GM12878 (cell line): ENCODE measurements around the gene ADGRE1. TPM values are rescaled to one million over a fixed set of nuclear protein-coding genes. Genes with fewer than 3 reads are reported as not detected.
A peak's percentile ranks its signal among the peaks of the same experiment; 100 is the strongest.
"Not testable (repeated sequence)": the region's sequence is repeated elsewhere in the genome, so short reads cannot be mapped to it uniquely, and the experiment has no call there.

Experiments used
- ATAC-seq: fragments of 200-7000 bp; cut with Tn5 transposase; 3 replicates; pipeline ENCODE4 v1.9.1; 2020; ENCODE audit warnings: mild to moderate bottlenecking, moderate library complexity
- BruUV-seq: library from RNA; stranded (reverse); fragments of 400-500 nt; replicated peaks from 2 replicates; lab custom pipeline; 2021; lab: Mats Ljungman, UMichigan
- CTCF ChIA-PET: fragments of 300-600 bp; sonication (Branson Sonifier 250); formaldehyde crosslinking; extraction: SDS; loops from one replicate; lab custom pipeline; 2021; ENCODE audit warnings: inconsistent platforms; lab: Yijun Ruan, JAX
- POLR2A ChIA-PET: fragments of 350-600 bp; formaldehyde crosslinking; extraction: SDS; loops from one replicate; lab custom pipeline; 2021; ENCODE audit warnings: inconsistent platforms; lab: Charles Lee
- RAD21 ChIA-PET: fragments of 300-600 bp; sonication (Branson Sonifier 250); formaldehyde crosslinking; loops from one replicate; lab custom pipeline; 2023; ENCODE audit warnings: antibody characterized with exemption; ENCODE audit not compliant: unreplicated experiment; lab: Charles Lee
- SMC1A ChIA-PET: fragments of 300-600 bp; sonication (Branson Sonifier 250); formaldehyde crosslinking; loops from one replicate; lab custom pipeline; 2023; ENCODE audit not compliant: unreplicated experiment, uncharacterized antibody; lab: Charles Lee
- DNase-seq: peaks from one replicate; pipeline ENCODE4 v3.0.0-alpha.2; 2011; ENCODE audit warnings: low read depth, low spot score
- FAIRE-seq: peaks from 3 replicates; lab custom pipeline; 2011; peaks lifted over from hg19 to GRCh38; lab: Jason Lieb, UNC
- H2AFZ ChIP-seq: 2 replicates; pipeline ENCODE4 v1.6.0; 2011; ENCODE audit warnings: low read depth, low read length, control low read depth; ENCODE audit not compliant: control insufficient read depth
- H3K27ac ChIP-seq: 2 replicates; pipeline ENCODE4 v1.5.1; 2011; ENCODE audit warnings: control low read depth; ENCODE audit not compliant: control insufficient read depth, insufficient read depth
- H3K27me3 ChIP-seq, 2 experiments: replicated peaks in 1 of 2; 2 replicates each; pipeline versions ENCODE4 v1.6.0 to v1.6.1; 2011; ENCODE audit warnings: low read length in 1 of 2; ENCODE audit not compliant: control insufficient read depth in 2 of 2, insufficient read depth in 2 of 2
- H3K36me3 ChIP-seq, 2 experiments: 2 replicates each; pipeline ENCODE4 v1.5.1; 2011; ENCODE audit warnings: low read length in 1 of 2; ENCODE audit not compliant: control insufficient read depth in 2 of 2, insufficient read depth in 2 of 2
- H3K4me1 ChIP-seq: 2 replicates; pipeline ENCODE4 v1.6.1; 2011; ENCODE audit warnings: mild to moderate bottlenecking, low read length, moderate library complexity, mixed read lengths; ENCODE audit not compliant: control insufficient read depth, insufficient read depth
- H3K4me2 ChIP-seq: 2 replicates; pipeline ENCODE4 v1.6.0; 2011; ENCODE audit warnings: control low read depth; ENCODE audit not compliant: control insufficient read depth, insufficient read depth
- H3K4me3 ChIP-seq: fragments of 200-600 bp; sonication (generic); 2 replicates; pipeline ENCODE4 v1.5.1; 2016
- H3K79me2 ChIP-seq: 2 replicates; pipeline ENCODE4 v1.6.0; 2011; ENCODE audit warnings: low read length; ENCODE audit not compliant: control insufficient read depth, insufficient read depth
- H3K9ac ChIP-seq: 2 replicates; pipeline ENCODE4 v1.8.0; 2011; ENCODE audit warnings: low read length, control low read depth, mixed read lengths; ENCODE audit not compliant: control insufficient read depth, insufficient read depth
- H3K9me3 ChIP-seq: replicated peaks from 3 replicates; pipeline ENCODE4 v1.5.1; 2011; ENCODE audit warnings: mild to moderate bottlenecking, low read length; ENCODE audit not compliant: control insufficient read depth, insufficient read depth
- H4K20me1 ChIP-seq: 2 replicates; pipeline ENCODE4 v1.6.0; 2011; ENCODE audit not compliant: control insufficient read depth, insufficient read depth
- ASH2L ChIP-seq: fragments of 300-600, 200-600 bp; sonication (generic); IDR thresholded peaks from 2 replicates; pipeline ENCODE4 v1.6.1; 2017; ENCODE audit warnings: low read depth, mild to moderate bottlenecking, borderline replicate concordance
- BHLHE40 ChIP-seq, 2 experiments: fragments of 450-650 bp in 1 of 2; IDR thresholded peaks; 2 replicates each; pipeline ENCODE4 v1.6.1; 2011 to 2017; ENCODE audit warnings: low read depth in 2 of 2, borderline replicate concordance in 1 of 2, improper control_type of control experiment in 1 of 2, low read length in 1 of 2, mild to moderate bottlenecking in 1 of 2
- PRDM15 ChIP-seq: fragments of 450-650 bp; formaldehyde crosslinking; IDR thresholded peaks from 2 replicates; pipeline ENCODE4 v1.4.0; 2020; ENCODE audit warnings: mild to moderate bottlenecking, moderate library complexity
- RAD51 ChIP-seq: fragments of 450-650 bp; IDR thresholded peaks from 2 replicates; pipeline ENCODE4 v1.6.1; 2016; ENCODE audit warnings: moderate library complexity, mild to moderate bottlenecking, inconsistent platforms
- REST ChIP-seq: IDR thresholded peaks from 2 replicates; pipeline ENCODE4 v1.6.1; 2012; ENCODE audit warnings: mild to moderate bottlenecking, low read depth, low read length
- TCF7 ChIP-seq: IDR thresholded peaks from 2 replicates; pipeline ENCODE4 v1.6.1; 2014; ENCODE audit warnings: antibody characterized with exemption, borderline replicate concordance
- WGBS: methylation state at CpG from one replicate; pipeline ENCODE4 v1.1.6; 2016; ENCODE audit warnings: low lambda C conversion rate; ENCODE audit not compliant: insufficient replicate concordance, insufficient coverage; ENCODE audit errors: missing lambda C conversion rate; 5-methylcytosine and 5-hydroxymethylcytosine counted together
- in situ Hi-C: fragments of 300-500 bp; cut with MboI; formaldehyde crosslinking; loops from 9 replicates; pipeline ENCODE4 v1.14.3; 2018; ENCODE audit warnings: mixed read lengths
- intact Hi-C: fragments of 100-400 bp; cut with micrococcal nuclease; formaldehyde crosslinking; loops from one replicate; pipeline ENCODE4 v1.14.2; 2022; ENCODE audit not compliant: unreplicated experiment
- polyA plus RNA-seq, 11 experiments: library from polyadenylated mRNA; depleted of rRNA in 4 of 11; unstranded in 6 of 11; stranded (reverse) in 5 of 11; fragments of >200 nt; fragmentation: Nextera tagmentation in 4 of 11; fragmentation: Illumina TruSeq in 1 of 11; extraction: Ambion mirVana in 4 of 11; extraction: Trizol in 1 of 11; gene quantifications; 1 replicate in 1 of 11; 2 replicates in 10 of 11; pipeline versions ENCODE4 v1.2.1 to v1.2.3, GENCODE V29; 2011 to 2016; ENCODE audit warnings: inconsistent platforms in 2 of 11, missing spikeins in 2 of 11, low read depth in 1 of 11
- total RNA-seq, 4 experiments: library from RNA; depleted of rRNA in 3 of 4; stranded (reverse); fragments of >200 nt in 3 of 4; fragmentation: Illumina TruSeq in 1 of 4; extraction: Trizol in 1 of 4; gene quantifications; 2 replicates each; pipeline versions ENCODE4 v1.2.1 to v1.2.3, GENCODE V29; 2013 to 2021

The ADGRE1 gene
- total and polyA plus RNA-seq, 10 of the 15 experiments (the other 5 are each of a cell fraction or from before 2014, with no cell fraction given): 7.9 to 35.7 (median 9.9) TPM

GRCh38 chr19:6869151-6869882 is 18.1 kb upstream of the ADGRE1 start:
- H3K9ac ChIP-seq, in situ Hi-C loops, H3K79me2 ChIP-seq, H2AFZ ChIP-seq, H3K4me3 ChIP-seq, H3K27ac ChIP-seq, CTCF ChIA-PET, FAIRE-seq, H3K9me3 ChIP-seq, POLR2A ChIA-PET, DNase-seq, BruUV-seq, RAD21 ChIA-PET, intact Hi-C loops, H4K20me1 ChIP-seq, H3K36me3 ChIP-seq, ATAC-seq, H3K27me3 ChIP-seq, H3K4me2 ChIP-seq: not testable (repeated sequence)
- WGBS: 80% methylated on average over 22 of the region's 22 CpGs
- SMC1A ChIA-PET: interaction anchor here (0.8 kb wide), 1 partner anchor 15 kb away, joined by 4 read pairs; no protein-coding TSS in a partner anchor
- H3K4me1 ChIP-seq: peaks cover 11% of the 10 kb centered on the region
- TF ChIP-seq BHLHE40 (IDR thresholded peaks at IDR 0.05; ENCODE audit: borderline replicate concordance in 1 of 2, low read depth in 2 of 2, low read length in 1 of 2) (peak in 1 of 2 experiments; percentile 37; a peak in 1 of 4 replicates), RAD51 (peak; percentile 74; the same call in 1 of the 2 replicates), TCF7 (peak; percentile 49; the same call in 1 of the 2 replicates)

- RAD21 ChIA-PET: no interaction called here
- TF ChIP-seq REST (no peak), PRDM15 (CRISPR knock-in tag) (no peak), RAD51 (no peak), ASH2L (no peak)
Measured at GRCh38 chr19:6873708-6874431, 13.5 kb upstream of the ADGRE1 start.

More at GRCh38 chr19:6873708-6874431, 13.5 kb upstream of the ADGRE1 start:
- no peak overlapping the region for H2AFZ ChIP-seq
- no peak for DNase-seq
- no peak for FAIRE-seq
- no peaks in the 10 kb centered on the region; a peak in 1 of 4 replicates for H3K27me3 ChIP-seq
- no peak overlapping the region for H3K4me3 ChIP-seq
- BruUV-seq: no TSS peak
- ATAC-seq: no peak
- in situ Hi-C loops (no loop called here), intact Hi-C loops (no loop called here)
- H3K4me2 ChIP-seq: no peak overlapping the region
- H3K79me2 ChIP-seq: no peaks in the 10 kb centered on the region
- H3K9me3 ChIP-seq: no peaks in the 10 kb centered on the region
- 66% methylated on average over 10 of the region's 10 CpGs for WGBS
- SMC1A ChIA-PET: no interaction called here
- H3K27ac ChIP-seq: no peak overlapping the region
- no peaks in the 10 kb centered on the region for H3K36me3 ChIP-seq
- POLR2A ChIA-PET: no interaction called here
- no peak overlapping the region for H3K9ac ChIP-seq
- no peaks in the 10 kb centered on the region for H4K20me1 ChIP-seq
- CTCF ChIA-PET: interaction anchor here (0.6 kb wide), 1 partner anchor 88 kb away, joined by 3 read pairs; no protein-coding TSS in a partner anchor
- H3K4me1 ChIP-seq: no peaks in the 10 kb centered on the region
